ENCODE measurements around the gene KIAA1328. TPM values are rescaled to one million over a fixed set of nuclear protein-coding genes. Genes with fewer than 3 reads are reported as not detected.

Gene KIAA1328
- total RNA-seq, 1 donor from 2014 or later, result 10.7 TPM

DNA sequence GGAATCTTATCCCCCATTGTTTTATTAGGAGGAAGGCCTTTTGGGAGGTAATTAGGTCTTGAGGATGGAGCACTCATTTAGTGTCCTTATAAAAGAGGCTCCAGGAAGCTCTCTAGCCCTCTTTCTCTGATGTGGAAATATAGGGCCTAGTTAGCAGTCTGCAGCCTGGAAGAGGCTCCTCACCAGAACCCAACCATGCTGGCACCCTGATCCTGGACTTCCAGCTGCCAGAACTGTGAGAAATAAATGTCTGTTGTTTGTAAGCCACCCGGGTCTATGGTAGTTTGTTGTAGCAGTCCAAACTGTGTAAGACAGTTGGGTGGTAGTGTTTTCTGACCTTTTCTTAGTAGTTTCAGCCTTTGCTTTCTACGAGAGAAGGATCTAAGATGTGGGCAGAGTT lies 100.7 kb downstream of the KIAA1328 start:
- H3K36me3 Mint-ChIP-seq (ENCODE audit: unreplicated experiment), result peaks cover 3% of the 10 kb centered on the region
- no peaks in the 10 kb centered on the region for H3K27me3 Mint-ChIP-seq (ENCODE audit: unreplicated experiment)
- TF ChIP-seq CTCF (IDR thresholded peaks at IDR 0.05), result no peak
- no peak overlapping the region for H3K27ac Mint-ChIP-seq (ENCODE audit: unreplicated experiment)
- no peak overlapping the region for H3K4me3 Mint-ChIP-seq (ENCODE audit: unreplicated experiment)
- DNase-seq (ENCODE audit: extremely low spot score, unreplicated experiment), result no peak
- no peaks in the 10 kb centered on the region for H3K9me3 Mint-ChIP-seq (ENCODE audit: unreplicated experiment)
- no peaks in the 10 kb centered on the region for H3K4me1 Mint-ChIP-seq (ENCODE audit: unreplicated experiment)

DNA sequence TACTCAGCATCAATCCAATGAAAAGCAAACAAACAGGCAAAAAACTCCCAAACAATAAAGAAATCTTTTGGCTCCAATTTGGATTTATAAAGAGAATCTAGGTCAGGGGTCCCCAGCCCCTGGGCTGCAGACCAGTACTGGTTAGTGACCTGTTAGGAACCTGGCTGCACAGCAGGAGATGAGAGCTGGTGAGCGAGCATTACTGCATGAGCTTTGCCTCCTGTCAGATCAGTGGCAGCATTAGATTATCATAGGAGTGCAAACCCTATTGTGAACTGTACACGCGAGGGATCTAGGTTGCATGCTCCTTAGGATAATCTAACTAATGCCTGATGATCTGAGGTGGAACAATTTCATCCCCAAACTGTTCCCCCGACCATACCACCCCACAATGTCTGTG lies 102.2 kb downstream of the KIAA1328 start:
- Mint-ChIP-seq H3K9me3 (ENCODE audit: unreplicated experiment) (no peaks in the 10 kb centered on the region), H3K36me3 (ENCODE audit: unreplicated experiment) (no peaks in the 10 kb centered on the region), H3K27ac (ENCODE audit: unreplicated experiment) (no peak overlapping the region), H3K4me3 (ENCODE audit: unreplicated experiment) (no peak overlapping the region), H3K4me1 (ENCODE audit: unreplicated experiment) (no peaks in the 10 kb centered on the region), H3K27me3 (ENCODE audit: unreplicated experiment) (no peaks in the 10 kb centered on the region)
- DNase-seq (ENCODE audit: extremely low spot score, unreplicated experiment), result no peak
- TF ChIP-seq CTCF (IDR thresholded peaks at IDR 0.05), result no peak

DNA sequence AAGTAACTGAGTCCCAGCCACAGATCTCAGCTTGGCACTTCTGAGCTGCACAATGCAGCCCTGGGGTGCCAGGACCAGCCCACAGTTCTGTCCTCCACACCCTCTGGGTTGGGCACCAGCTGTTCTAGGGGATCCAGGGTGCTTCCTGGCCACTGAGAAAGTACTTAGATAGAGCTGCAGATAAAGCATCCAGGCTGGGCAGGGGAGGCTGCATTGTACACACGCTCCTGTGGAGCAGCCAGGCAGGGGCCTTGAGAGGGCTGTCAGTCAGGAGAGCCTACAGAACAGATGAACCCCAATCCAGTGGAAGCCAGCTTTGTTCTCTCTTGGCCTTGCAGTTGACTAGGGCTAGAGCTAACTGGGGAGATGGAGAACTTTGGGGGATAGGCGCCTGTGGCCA lies 104.6 kb downstream of the KIAA1328 start:
- no peak for TF ChIP-seq CTCF (IDR thresholded peaks at IDR 0.05)
- H3K9me3 Mint-ChIP-seq (ENCODE audit: unreplicated experiment), result peaks cover 16% of the 10 kb centered on the region
- no peaks in the 10 kb centered on the region for H3K27me3 Mint-ChIP-seq (ENCODE audit: unreplicated experiment)
- H3K36me3 Mint-ChIP-seq (ENCODE audit: unreplicated experiment), result peaks cover 13% of the 10 kb centered on the region
- H3K4me3 Mint-ChIP-seq (ENCODE audit: unreplicated experiment), result no peak overlapping the region
- DNase-seq (ENCODE audit: extremely low spot score, unreplicated experiment), result no peak
- no peak overlapping the region for H3K27ac Mint-ChIP-seq (ENCODE audit: unreplicated experiment)
- no peaks in the 10 kb centered on the region for H3K4me1 Mint-ChIP-seq (ENCODE audit: unreplicated experiment)

DNA sequence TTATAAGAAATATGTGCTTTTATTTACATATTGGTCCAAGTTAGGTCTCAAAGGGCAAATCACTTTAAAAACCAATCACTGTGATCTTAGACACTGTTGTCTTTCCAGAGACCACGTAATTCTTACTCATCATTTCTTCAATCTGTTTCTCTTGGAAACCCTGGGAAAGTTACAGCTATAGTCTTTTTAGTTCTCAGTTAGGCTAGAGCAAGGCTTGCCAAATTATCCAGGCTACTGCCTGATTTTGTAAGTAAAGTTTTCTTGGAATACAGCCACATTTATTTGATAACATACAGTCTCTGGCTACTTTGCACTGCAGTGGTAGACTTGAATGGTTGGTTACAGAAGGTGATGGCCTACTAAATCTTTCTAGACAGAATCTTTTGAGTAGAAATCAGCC lies 106.0 kb downstream of the KIAA1328 start:
- no peak for DNase-seq (ENCODE audit: extremely low spot score, unreplicated experiment)
- peaks cover 13% of the 10 kb centered on the region for H3K36me3 Mint-ChIP-seq (ENCODE audit: unreplicated experiment)
- no peak overlapping the region for H3K4me3 Mint-ChIP-seq (ENCODE audit: unreplicated experiment)
- no peaks in the 10 kb centered on the region for H3K27me3 Mint-ChIP-seq (ENCODE audit: unreplicated experiment)
- H3K27ac Mint-ChIP-seq (ENCODE audit: unreplicated experiment), result no peak overlapping the region
- H3K4me1 Mint-ChIP-seq (ENCODE audit: unreplicated experiment), result no peaks in the 10 kb centered on the region
- H3K9me3 Mint-ChIP-seq (ENCODE audit: unreplicated experiment), result peaks cover 25% of the 10 kb centered on the region
- TF ChIP-seq CTCF (IDR thresholded peaks at IDR 0.05), result no peak

DNA sequence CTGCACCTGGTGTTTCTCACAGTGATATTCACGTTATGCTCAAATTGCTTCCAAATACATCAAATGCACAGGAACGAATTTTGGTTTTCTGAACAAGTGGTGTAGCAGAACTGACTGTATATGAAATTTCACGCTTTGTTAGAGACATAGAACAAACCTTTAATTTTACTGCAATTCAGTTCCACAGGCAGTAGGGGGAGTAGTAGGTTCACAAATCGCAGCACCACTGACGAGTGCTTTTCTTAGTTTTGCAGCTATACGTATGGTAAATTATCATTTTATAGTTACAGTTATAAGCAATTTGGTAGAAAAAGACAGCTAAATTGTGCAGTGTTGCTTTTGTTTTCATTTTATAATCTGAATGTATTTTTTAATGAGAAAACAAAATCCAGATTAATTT lies 113.3 kb downstream of the KIAA1328 start:
- Mint-ChIP-seq H3K27ac (ENCODE audit: unreplicated experiment) (no peak overlapping the region), H3K36me3 (ENCODE audit: unreplicated experiment) (peaks cover 11% of the 10 kb centered on the region), H3K4me1 (ENCODE audit: unreplicated experiment) (no peaks in the 10 kb centered on the region), H3K27me3 (ENCODE audit: unreplicated experiment) (no peaks in the 10 kb centered on the region), H3K4me3 (ENCODE audit: unreplicated experiment) (no peak overlapping the region), H3K9me3 (ENCODE audit: unreplicated experiment) (peaks cover 19% of the 10 kb centered on the region)
- TF ChIP-seq CTCF (IDR thresholded peaks at IDR 0.05), result peak; percentile 55
- DNase-seq (ENCODE audit: extremely low spot score, unreplicated experiment), result no peak
